A549 treated with AZD9567 at 1 μM for 4 hours (cell line): ENCODE results near the gene SLC10A2. TPM values are rescaled to one million over a fixed set of nuclear protein-coding genes. Genes with fewer than 3 reads are reported as not detected.

Source experiments
- total RNA-seq: library from RNA; stranded (reverse); fragments of 200-300 nt; extraction: Qiagen RNA extraction; gene quantifications from 5 replicates; pipeline ENCODE4 v1.2.3, GENCODE V29; 2022; ENCODE audit not compliant: insufficient read depth

The SLC10A2 gene
- not detected in 5 replicates for total RNA-seq

GRCh38 chr13:103066079-103066780 lies at the start of gene SLC10A2:
Gene SLC10A2 (minus strand): TSS chr13:103066417. CDS start chr13:103066249, 168 bp downstream.

Other genes with a start within 250 kb of the SLC10A2 start
- 12.0 to 17.4 TPM (median 16.0 TPM) in 5 replicates for gene ERCC5, start 220.4 kb downstream of the SLC10A2 start, total RNA-seq